Fibroblast of villous mesenchyme (primary cell): ENCODE results near the gene C5AR1. TPM values are rescaled to one million over a fixed set of nuclear protein-coding genes. Genes with fewer than 3 reads are reported as not detected.
"Not testable (repeated sequence)": the region's sequence is repeated elsewhere in the genome, so short reads cannot be mapped to it uniquely, and the experiment has no call there.

Source experiments
- DNase-seq: peaks from one replicate; pipeline ENCODE4 v3.0.0-alpha.2; 2010; ENCODE audit warnings: low read depth
- H3K4me3 ChIP-seq: 2 replicates; pipeline ENCODE4 v1.5.1; 2011; ENCODE audit warnings: low read depth, mild to moderate bottlenecking, low read length
- CTCF ChIP-seq: IDR thresholded peaks from 2 replicates; pipeline ENCODE4 v1.5.1; 2012; ENCODE audit warnings: low read depth, mild to moderate bottlenecking, low read length; ENCODE audit not compliant: insufficient read depth
- total RNA-seq: library from RNA; depleted of rRNA; stranded (reverse); fragments of >200 nt; gene quantifications from 2 replicates; pipeline ENCODE4 v1.2.3, GENCODE V29; 2012

C5AR1 gene
- total RNA-seq: 0.32 and 0.43 TPM in 2 replicates

GRCh38 chr19:47309608-47310007, at the start of gene C5AR1:
C5AR1 (plus strand) TSS chr19:47309861; CDS start chr19:47309896, 35 bp downstream.
- no peak for DNase-seq
- H3K4me3 ChIP-seq: no peak within 1 kb of the TSS
- TF ChIP-seq CTCF: no peak

- TF ChIP-seq CTCF: no peak
- no peak for DNase-seq
- H3K4me3 ChIP-seq: no peak overlapping the region
Observed at GRCh38 chr19:47260476-47260875, 49.2 kb upstream of the C5AR1 start.

GRCh38 chr19:47261946-47262793, 47.5 kb upstream of the C5AR1 start:
- DNase-seq, H3K4me3 ChIP-seq: not testable (repeated sequence)

- DNase-seq: no peak
- H3K4me3 ChIP-seq: no peak overlapping the region
- no peak for TF ChIP-seq CTCF
Observed at GRCh38 chr19:47264629-47265028, 45.0 kb upstream of the C5AR1 start.

GRCh38 chr19:47266401-47266941, 43.2 kb upstream of the C5AR1 start:
- no peak overlapping the region for H3K4me3 ChIP-seq
- DNase-seq: no peak
- TF ChIP-seq CTCF: no peak

- DNase-seq: no peak
- no peak for TF ChIP-seq CTCF
Observed at GRCh38 chr19:47267350-47267759, 42.3 kb upstream of the C5AR1 start.

GRCh38 chr19:47268028-47268427, 41.6 kb upstream of the C5AR1 start:
- no peak for DNase-seq
- TF ChIP-seq CTCF: no peak

More at GRCh38 chr19:47267350-47267759, 42.3 kb upstream of the C5AR1 start:
- H3K4me3 ChIP-seq: no peak overlapping the region

More at GRCh38 chr19:47268028-47268427, 41.6 kb upstream of the C5AR1 start:
- H3K4me3 ChIP-seq: no peak overlapping the region
